Transverse colon (tissue), 4 donors: ENCODE results near the gene AKR1B15. TPM values are rescaled to one million over a fixed set of nuclear protein-coding genes. Genes with fewer than 3 reads are reported as not detected.
"Not testable (repeated sequence)": the region's sequence is repeated elsewhere in the genome, so short reads cannot be mapped to it uniquely, and the experiment has no call there.

Experiments
- DNase-seq: peaks from one replicate; pipeline ENCODE4 v3.0.0-alpha.2; 2019
- H3K27ac ChIP-seq, 4 donors: fragments of 200-600 bp; sonication (generic); 2 replicates each; pipeline ENCODE4 v1.5.1; 2016 to 2018; ENCODE audit warnings: inconsistent platforms in 4 of 4
- H3K27me3 ChIP-seq: fragments of 200-600 bp; sonication (generic); 2 replicates; pipeline ENCODE4 v1.5.1; 2017; ENCODE audit warnings: inconsistent platforms
- H3K36me3 ChIP-seq, 4 donors: fragments of 200-600 bp; sonication (generic); 2 replicates each; pipeline ENCODE4 v1.5.1; 2017 to 2019; ENCODE audit warnings: inconsistent platforms in 4 of 4
- H3K4me1 ChIP-seq, 4 donors: fragments of 200-600 bp; sonication (generic); 2 replicates each; pipeline ENCODE4 v1.5.1; 2017 to 2020; ENCODE audit warnings: inconsistent platforms in 4 of 4
- H3K4me3 ChIP-seq, 4 donors: fragments of 200-600 bp; sonication (generic); 1 replicate in 1 of 4; 2 replicates in 3 of 4; pipeline versions ENCODE4 v1.5.1 to v1.6.1; 2017 to 2019; ENCODE audit warnings: inconsistent platforms in 4 of 4
- H3K9me3 ChIP-seq, 2 donors: fragments of 200-600 bp; sonication (generic); 2 replicates each; pipeline ENCODE4 v1.5.1; 2017 to 2019; ENCODE audit warnings: inconsistent platforms in 2 of 2
- EP300 ChIP-seq: sonication (generic); formaldehyde crosslinking; IDR thresholded peaks from one replicate; pipeline ENCODE4 v1.6.1; 2017; ENCODE audit warnings: antibody characterized with exemption, low read depth
- POLR2A ChIP-seq: fragments of 450-650 bp; IDR thresholded peaks from one replicate; pipeline ENCODE4 v1.6.1; 2016; ENCODE audit warnings: antibody characterized with exemption, mild to moderate bottlenecking, moderate library complexity
- POLR2AphosphoS5 ChIP-seq, 3 donors: sonication (generic); formaldehyde crosslinking; IDR thresholded peaks; one replicate each; pipeline ENCODE4 v1.6.1; 2016; ENCODE audit warnings: antibody characterized with exemption in 3 of 3
- WGBS, 2 donors: methylation state at CpG; one replicate each; pipeline ENCODE4 v1.1.5; 2018; ENCODE audit warnings: low coverage in 1 of 2; 5-methylcytosine and 5-hydroxymethylcytosine counted together
- in situ Hi-C, 4 donors: fragments of 200-750 bp; cut with MboI; loops; one replicate each; pipeline versions ENCODE4 v1.15.0 to v1.15.1; 2017; ENCODE audit warnings: low sequenced_read_pairs in 3 of 4, low pct_ligation_motif_present in 1 of 4, low pct_unique_long_range_greater_than_20kb in 1 of 4
- intact Hi-C: fragments of 100-400 bp; cut with DNase I; formaldehyde crosslinking; loops from one replicate; pipeline ENCODE4 v1.15.1; 2023; ENCODE audit warnings: low total_unique reads
- total RNA-seq, 4 donors: library from RNA; depleted of rRNA; stranded (reverse); fragments of >200 nt; gene quantifications; one replicate each; pipeline ENCODE4 v1.1.0, GENCODE V29; 2016
- TF ChIP-seq, protein P1 (sequence below), 5 experiments: fragments of 200-600 bp in 3 of 5; fragments of 450-650 bp in 2 of 5; sonication (generic) in 3 of 5; IDR thresholded peaks; 1 replicate in 2 of 5; 2 replicates in 3 of 5; pipeline ENCODE4 v1.5.1; 2016 to 2017; ENCODE audit warnings: antibody characterized with exemption in 5 of 5, inconsistent platforms in 3 of 5, mild to moderate bottlenecking in 2 of 5, moderate library complexity in 1 of 5

Gene AKR1B15
- total RNA-seq, 4 donors from 2014 or later = 0.48 TPM; not detected in 3

GRCh38 chr7:134535919-134536299 lies 13.0 kb upstream of the AKR1B15 start:
- Histone ChIP-seq H3K4me1 (peaks cover 0 to 24% (median 15%) of the 10 kb centered on the region in 4 donors), H3K9me3 (no peaks in the 10 kb centered on the region), H3K27ac (no peak overlapping the region), H3K27me3 (no peaks in the 10 kb centered on the region), H3K4me3 (no peak overlapping the region), H3K36me3 (no peaks in the 10 kb centered on the region)
- TF ChIP-seq EP300 = no peak
- no peak for TF ChIP-seq POLR2A
- no peak for TF ChIP-seq POLR2AphosphoS5 (IDR thresholded peaks at IDR 0.05)
- TF ChIP-seq, protein P1, sequence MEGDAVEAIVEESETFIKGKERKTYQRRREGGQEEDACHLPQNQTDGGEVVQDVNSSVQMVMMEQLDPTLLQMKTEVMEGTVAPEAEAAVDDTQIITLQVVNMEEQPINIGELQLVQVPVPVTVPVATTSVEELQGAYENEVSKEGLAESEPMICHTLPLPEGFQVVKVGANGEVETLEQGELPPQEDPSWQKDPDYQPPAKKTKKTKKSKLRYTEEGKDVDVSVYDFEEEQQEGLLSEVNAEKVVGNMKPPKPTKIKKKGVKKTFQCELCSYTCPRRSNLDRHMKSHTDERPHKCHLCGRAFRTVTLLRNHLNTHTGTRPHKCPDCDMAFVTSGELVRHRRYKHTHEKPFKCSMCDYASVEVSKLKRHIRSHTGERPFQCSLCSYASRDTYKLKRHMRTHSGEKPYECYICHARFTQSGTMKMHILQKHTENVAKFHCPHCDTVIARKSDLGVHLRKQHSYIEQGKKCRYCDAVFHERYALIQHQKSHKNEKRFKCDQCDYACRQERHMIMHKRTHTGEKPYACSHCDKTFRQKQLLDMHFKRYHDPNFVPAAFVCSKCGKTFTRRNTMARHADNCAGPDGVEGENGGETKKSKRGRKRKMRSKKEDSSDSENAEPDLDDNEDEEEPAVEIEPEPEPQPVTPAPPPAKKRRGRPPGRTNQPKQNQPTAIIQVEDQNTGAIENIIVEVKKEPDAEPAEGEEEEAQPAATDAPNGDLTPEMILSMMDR (IDR thresholded peaks at IDR 0.05) = no peak
- in situ Hi-C loops = loop anchor here in 1 of 4 donors (25.0 kb wide), 1 partner anchor 99 kb away; no protein-coding TSS in a partner anchor
- no peak for DNase-seq
- WGBS, 2 donors = 76 to 100% methylated on average over 1 to 3 of the region's 3 CpGs
- intact Hi-C loops = no loop called here

- 80 to 81% methylated on average over 1 to 3 of the region's 3 CpGs for WGBS, 2 donors
- H3K36me3 ChIP-seq, H3K4me3 ChIP-seq, H3K27ac ChIP-seq, H3K27me3 ChIP-seq, DNase-seq, intact Hi-C loops, H3K9me3 ChIP-seq: not testable (repeated sequence)
- in situ Hi-C loops = loop anchor here in 1 of 4 donors (25.0 kb wide), 1 partner anchor 99 kb away; no protein-coding TSS in a partner anchor
- H3K4me1 ChIP-seq = peaks cover 0 to 18% (median 12%) of the 10 kb centered on the region in 4 donors
Observed at GRCh38 chr7:134536558-134536957, 12.4 kb upstream of the AKR1B15 start.

DNA sequence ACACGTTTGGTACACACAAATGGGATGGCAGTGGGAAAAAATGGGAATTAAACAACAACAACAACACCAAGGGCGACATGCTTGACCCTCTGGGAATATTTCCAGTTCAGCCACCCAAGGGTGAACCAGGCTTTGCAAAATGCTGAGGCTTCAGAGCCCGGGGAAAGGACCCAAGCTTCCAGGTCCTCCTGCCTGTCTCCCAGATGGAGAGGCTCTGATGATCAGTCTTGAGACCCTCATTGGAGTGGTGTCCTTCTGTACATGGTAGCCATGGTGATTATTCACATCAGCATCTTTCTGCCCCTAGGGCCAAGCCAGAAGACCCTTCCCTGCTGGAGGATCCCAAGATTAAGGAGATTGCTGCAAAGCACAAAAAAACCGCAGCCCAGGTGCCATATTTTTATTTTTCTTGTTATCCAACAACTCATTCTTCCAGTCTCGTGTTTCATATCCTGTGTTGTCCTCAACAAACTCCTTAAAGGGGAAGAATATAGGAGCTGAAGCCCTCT lies 11.6 kb upstream of the AKR1B15 start:
- H3K27ac ChIP-seq, intact Hi-C loops, H3K9me3 ChIP-seq, H3K4me3 ChIP-seq, H3K27me3 ChIP-seq, H3K36me3 ChIP-seq, DNase-seq: not testable (repeated sequence)
- peaks cover 0 to 15% (median 8%) of the 10 kb centered on the region in 4 donors for H3K4me1 ChIP-seq
- WGBS, 2 donors = 67 to 84% methylated on average over 3 to 5 of the region's 5 CpGs
- in situ Hi-C loops = loop anchor here in 1 of 4 donors (25.0 kb wide), 1 partner anchor 100 kb away; no protein-coding TSS in a partner anchor

- no peaks in the 10 kb centered on the region for H3K9me3 ChIP-seq
- no peaks in the 10 kb centered on the region for H3K4me1 ChIP-seq
- TF ChIP-seq EP300 (no peak), POLR2A (no peak)
- 85 to 90% methylated on average over 3 to 6 of the region's 6 CpGs for WGBS, 2 donors
- no peaks in the 10 kb centered on the region for H3K27me3 ChIP-seq
- in situ Hi-C loops (loop anchor here in 1 of 4 donors (25.0 kb wide), 1 partner anchor 102 kb away; no protein-coding TSS in a partner anchor), intact Hi-C loops (no loop called here)
- no peak for DNase-seq
- no peak overlapping the region for H3K4me3 ChIP-seq
- H3K36me3 ChIP-seq = no peaks in the 10 kb centered on the region
- no peak overlapping the region for H3K27ac ChIP-seq
Observed at GRCh38 chr7:134539380-134540004, 9.4 kb upstream of the AKR1B15 start.

GRCh38 chr7:134541501-134542194 lies 7.3 kb upstream of the AKR1B15 start:
- intact Hi-C loops, H3K4me3 ChIP-seq, H3K36me3 ChIP-seq, H3K9me3 ChIP-seq, H3K27ac ChIP-seq, H3K27me3 ChIP-seq, DNase-seq, H3K4me1 ChIP-seq: not testable (repeated sequence)
- WGBS, 2 donors = 88 to 89% methylated on average over 6 to 8 of the region's 8 CpGs
- in situ Hi-C loops = loop anchor here in 1 of 4 donors (25.0 kb wide), 1 partner anchor 104 kb away; no protein-coding TSS in a partner anchor

- Histone ChIP-seq H3K9me3 (no peaks in the 10 kb centered on the region), H3K4me3 (no peak overlapping the region), H3K4me1 (peaks cover 0 to 3% (median 2%) of the 10 kb centered on the region in 4 donors), H3K27me3 (no peaks in the 10 kb centered on the region), H3K27ac (no peak overlapping the region), H3K36me3 (no peaks in the 10 kb centered on the region)
- TF ChIP-seq, protein P1 (IDR thresholded peaks at IDR 0.05) = no peak
- TF ChIP-seq EP300 (no peak), POLR2A (no peak), POLR2AphosphoS5 (IDR thresholded peaks at IDR 0.05) (no peak)
- intact Hi-C loops = no loop called here
- DNase-seq = no peak
- in situ Hi-C loops = loop anchor here in 1 of 4 donors (25.0 kb wide), 1 partner anchor 105 kb away; no protein-coding TSS in a partner anchor
- 76 to 86% methylated on average over 4 to 8 of the region's 8 CpGs for whole genome bisulfite sequencing, 2 donors
Observed at GRCh38 chr7:134542195-134542771, 6.6 kb upstream of the AKR1B15 start.
